Hippocampal formation (tissue), 2 donors: Measurements from ENCODE around the gene PPIL6.
A peak's percentile ranks its signal among the peaks of the same experiment; 100 is the strongest.
"Not testable (repeated sequence)": the region's sequence is repeated elsewhere in the genome, so short reads cannot be mapped to it uniquely, and the experiment has no call there.

Source experiments
- DNase-seq, 2 donors: peaks; one replicate each; lab custom pipeline; 2025; lab: John Stamatoyannopoulos, UW

PPIL6 gene

GRCh38 chr6:109466212-109466923 lies 25.9 kb upstream of the PPIL6 start:
- no peak for DNase-seq

DNA sequence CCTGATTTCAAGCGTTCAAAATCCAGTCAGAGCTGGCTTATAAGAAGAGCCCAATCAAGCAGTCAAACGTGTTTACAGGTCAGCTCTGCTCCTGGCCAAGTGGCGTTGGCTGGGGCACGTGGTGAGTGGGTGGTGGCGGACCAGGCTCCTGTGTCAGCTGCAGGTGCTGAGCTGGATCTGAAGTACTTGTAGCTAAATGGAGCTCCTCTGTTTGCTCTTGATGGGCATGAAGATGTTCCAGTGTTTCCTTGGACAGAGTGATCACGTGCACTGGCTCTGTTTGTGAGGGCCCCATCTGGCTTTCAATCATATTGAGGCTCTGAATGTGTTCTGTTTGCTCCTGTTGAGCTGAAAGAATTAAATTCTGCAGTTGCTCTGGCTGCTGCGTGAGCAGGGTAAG lies 25.3 kb upstream of the PPIL6 start:
- DNase-seq, result peak; percentile 48 to 71

DNA sequence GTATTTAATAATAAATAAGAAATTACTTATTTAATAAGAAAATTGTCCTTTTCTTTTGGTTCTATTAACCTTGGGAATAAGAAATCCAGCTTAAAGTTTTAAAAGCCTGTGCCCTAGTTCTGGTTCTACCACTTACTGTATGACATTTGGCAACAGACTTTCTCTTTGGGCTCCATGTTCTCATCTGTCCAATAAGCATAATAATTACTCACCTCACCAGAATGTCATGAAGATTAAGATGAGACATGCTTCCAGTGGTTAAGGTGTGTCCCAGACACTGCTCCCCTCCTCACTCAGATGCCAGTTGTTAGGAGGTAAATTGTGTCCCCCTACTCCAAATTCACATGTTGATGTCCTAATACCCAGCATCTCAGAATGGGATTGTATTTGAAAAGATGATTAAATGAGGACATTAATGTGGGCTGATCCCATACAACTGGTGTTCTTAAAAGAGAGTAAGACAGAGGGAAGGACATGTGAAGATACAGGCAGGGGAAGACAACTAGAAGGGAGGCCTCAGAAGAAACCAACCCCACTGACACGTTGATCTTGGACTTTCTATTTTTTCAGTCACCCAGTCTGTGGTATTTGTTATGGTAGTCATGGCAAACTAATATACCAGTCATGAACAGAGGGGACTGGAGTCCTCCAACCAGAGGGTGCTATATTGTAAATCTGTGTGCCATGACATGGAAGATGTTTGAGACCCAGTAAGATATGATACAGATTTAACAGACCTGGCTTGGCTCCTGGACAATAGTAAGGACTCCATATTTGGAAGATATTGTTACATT lies 21.5 kb upstream of the PPIL6 start:
- no peak for DNase-seq

DNA sequence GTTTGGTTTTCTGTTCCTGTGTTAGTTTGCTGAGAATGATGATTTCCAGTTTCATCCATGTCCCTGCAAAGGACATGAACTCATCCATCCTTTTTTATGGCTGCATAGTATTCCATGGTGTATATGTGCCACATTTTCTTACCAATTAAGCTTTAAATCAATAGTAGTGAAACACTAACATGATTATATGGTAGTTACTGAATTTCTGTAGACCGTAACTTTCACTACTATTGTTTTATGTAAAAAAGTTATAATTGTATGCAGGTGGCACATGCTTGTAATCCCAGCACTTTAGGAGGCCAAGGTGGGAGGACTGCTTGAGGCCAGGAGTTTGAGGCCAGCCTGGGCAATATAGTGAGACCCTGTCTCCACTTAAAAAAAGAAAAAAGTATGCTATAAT lies 20.8 kb upstream of the PPIL6 start:
- DNase-seq, result not testable (repeated sequence)

DNA sequence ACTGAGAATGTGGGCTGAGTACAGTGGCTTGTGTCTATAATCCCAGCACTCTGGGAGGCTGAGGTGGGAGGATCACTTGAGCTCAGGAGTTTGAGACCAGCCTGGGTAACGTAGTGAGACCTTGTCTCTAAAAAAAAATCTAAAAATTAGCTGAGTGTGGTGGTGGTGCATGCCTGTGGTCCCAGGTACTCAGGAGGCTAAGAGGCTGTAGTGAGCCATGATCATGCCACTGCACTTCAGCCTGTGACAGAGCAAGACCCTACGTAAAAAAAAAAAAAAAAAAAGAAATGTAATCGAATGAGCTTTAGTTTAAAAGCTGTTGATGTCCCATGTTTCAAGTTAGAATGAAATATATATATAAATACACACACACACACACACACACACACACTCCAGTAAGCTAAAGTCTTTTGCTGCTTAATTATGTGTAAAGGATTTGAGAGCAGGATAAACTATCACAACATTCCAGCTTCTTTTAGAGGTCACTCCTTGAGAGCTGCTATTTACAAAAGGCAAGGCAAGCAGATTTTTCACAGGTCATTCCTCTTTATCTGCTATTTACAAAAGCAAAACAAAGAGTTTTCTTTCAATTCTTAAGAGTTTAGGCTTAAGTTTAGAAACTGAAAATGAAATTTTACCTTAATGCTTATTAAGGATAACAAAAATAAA lies 19.9 kb upstream of the PPIL6 start:
- DNase-seq, result no peak

GRCh38 chr6:109458774-109459531 lies 18.5 kb upstream of the PPIL6 start:
- DNase-seq, result no peak

DNA sequence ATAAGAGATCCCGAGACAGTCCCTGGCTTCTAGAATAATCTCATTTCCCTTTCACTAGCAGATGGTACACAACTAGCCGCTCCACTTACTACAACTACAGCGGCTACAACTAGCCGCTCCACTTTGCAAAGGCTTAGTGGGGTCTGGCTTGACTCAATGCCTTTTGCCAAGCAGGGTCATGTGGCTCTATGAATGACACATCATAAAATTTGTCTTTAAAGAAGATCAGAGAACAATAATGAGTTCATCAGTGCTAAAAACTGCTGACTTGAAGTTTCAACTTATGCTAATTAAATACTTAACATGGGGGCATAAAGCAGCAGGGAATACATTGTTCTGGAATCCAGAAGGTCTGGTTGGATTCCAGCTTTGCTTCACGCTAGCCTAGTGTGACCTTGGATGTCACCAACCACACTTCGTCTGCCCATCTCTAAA lies 17.2 kb upstream of the PPIL6 start:
- DNase-seq, result no peak

- peak; percentile 27 to 32 for DNase-seq
Observed at GRCh38 chr6:109456710-109457561, 16.5 kb upstream of the PPIL6 start.

DNA sequence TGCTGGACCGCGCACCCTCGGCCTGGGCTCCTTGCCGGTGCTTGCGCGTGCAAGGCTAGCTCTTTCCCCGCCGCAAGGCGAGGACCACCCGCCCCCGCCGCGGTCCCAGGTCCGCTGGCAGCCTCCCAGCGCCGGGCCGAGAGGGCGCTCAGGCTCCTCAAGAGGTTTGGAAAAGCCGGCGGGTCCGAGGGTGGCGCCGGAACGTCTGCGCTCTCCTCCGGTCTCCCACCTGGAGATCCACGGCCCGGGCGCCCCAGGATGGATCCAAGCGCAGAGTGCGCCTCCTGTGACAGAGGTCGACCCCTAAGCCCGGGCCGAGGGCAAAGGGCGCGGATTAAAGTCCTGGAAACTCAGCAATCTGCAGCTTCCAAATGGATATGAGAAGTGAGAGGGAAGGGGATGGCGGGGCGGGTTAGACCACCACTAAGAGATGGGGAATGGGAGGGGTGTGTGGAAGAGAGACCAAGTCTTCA lies 15.7 kb upstream of the PPIL6 start:
- no peak for DNase-seq

GRCh38 chr6:109455437-109456110 lies 15.1 kb upstream of the PPIL6 start, which contains the start of gene MICAL1:
Gene MICAL1, minus strand, starts transcription at chr6:109455772. Its CDS starts 1,576 bp downstream, at chr6:109454196.
- DNase-seq, result peak in 1 of 2 donors; percentile 64

DNA sequence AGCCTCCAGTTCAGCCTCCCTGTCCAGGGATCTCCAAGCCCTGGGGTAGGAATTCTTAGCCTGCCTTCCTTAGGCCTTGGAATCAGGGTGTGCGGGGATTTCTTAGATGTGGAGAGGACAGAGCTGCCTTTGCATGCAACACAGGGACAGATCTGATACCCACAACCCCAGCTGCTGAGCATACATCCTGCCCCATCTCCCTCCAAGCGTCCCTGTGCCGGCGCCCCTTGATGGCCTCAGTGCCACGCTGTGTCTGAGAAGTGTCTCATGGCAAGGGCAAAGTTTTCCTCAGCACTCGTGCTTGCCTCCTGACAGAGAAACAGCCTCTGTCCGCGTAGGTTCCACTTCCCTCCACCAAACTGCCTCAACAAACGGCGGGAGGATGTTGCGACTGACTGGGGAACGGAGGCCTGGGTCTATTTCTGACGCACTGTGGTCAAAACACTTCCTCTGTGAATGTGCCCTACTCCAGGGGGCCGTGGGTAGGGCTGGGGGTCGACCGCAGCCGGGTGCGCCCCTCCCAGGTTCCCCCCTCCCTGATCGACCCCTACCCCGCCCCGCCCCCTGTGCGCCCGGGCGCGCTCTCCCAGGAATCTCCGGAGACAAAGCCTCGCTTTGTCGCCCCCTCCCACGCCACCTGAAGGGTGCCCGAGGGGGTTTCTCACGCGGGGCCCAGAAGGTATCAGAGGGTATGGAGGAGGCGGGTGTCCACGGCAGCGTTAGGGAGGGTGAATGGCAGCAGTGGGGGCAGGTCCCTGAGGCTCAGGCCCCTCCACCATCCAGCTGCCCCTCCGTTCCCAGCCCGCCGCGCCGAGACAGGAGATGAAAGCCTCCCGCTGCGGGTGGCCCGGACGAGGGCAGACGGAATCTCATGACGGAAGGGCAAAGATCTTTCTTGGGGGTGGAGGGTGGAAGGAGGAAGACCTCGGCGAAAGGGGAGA lies 14.3 kb upstream of the PPIL6 start:
- peak in 1 of 2 donors; percentile 45 for DNase-seq

GRCh38 chr6:109453594-109454495 lies 13.4 kb upstream of the PPIL6 start:
- DNase-seq, result no peak

- no peak for DNase-seq
Observed at GRCh38 chr6:109453156-109453555, 12.7 kb upstream of the PPIL6 start.

DNA sequence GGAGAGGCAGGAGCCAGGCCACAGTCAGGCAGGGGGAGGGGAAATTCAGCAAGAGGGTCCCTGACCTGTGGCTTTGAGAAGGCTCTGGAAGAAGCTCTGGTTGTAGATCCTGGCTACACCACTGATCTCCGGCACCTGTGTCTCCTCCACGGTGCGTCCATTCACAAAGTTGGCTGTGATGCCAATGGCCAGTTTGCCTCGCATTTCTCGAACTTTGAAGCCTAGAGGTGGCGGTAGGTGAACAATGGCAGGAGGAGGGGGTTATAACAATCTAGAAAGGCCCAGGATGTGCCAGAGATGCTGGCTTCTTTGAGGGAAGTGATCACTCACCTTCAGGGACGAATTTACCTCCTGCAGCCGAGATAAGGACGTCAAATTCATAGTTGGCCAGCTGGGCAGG lies 11.8 kb upstream of the PPIL6 start:
- DNase-seq, result no peak

GRCh38 chr6:109451376-109451775 lies 10.9 kb upstream of the PPIL6 start:
- no peak for DNase-seq

DNA sequence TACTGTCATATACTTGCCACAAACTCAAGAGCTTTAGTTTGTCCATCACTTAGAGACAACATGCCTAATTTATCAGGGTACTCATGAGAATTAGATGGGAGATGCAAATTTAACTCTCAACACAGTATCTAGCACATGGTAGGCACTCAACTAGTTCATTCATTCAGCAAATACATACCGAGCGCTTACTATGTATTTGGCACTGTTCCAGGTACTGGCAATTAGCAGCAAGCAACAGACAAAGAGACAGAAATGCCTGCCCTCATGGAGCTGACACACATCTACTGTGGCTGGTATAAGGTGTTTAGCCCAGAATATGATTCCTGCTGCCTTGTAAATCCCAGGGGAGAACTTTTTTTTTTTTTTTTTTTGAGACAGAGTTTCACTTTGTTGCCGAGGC lies 10.4 kb upstream of the PPIL6 start:
- DNase-seq, result no peak

DNA sequence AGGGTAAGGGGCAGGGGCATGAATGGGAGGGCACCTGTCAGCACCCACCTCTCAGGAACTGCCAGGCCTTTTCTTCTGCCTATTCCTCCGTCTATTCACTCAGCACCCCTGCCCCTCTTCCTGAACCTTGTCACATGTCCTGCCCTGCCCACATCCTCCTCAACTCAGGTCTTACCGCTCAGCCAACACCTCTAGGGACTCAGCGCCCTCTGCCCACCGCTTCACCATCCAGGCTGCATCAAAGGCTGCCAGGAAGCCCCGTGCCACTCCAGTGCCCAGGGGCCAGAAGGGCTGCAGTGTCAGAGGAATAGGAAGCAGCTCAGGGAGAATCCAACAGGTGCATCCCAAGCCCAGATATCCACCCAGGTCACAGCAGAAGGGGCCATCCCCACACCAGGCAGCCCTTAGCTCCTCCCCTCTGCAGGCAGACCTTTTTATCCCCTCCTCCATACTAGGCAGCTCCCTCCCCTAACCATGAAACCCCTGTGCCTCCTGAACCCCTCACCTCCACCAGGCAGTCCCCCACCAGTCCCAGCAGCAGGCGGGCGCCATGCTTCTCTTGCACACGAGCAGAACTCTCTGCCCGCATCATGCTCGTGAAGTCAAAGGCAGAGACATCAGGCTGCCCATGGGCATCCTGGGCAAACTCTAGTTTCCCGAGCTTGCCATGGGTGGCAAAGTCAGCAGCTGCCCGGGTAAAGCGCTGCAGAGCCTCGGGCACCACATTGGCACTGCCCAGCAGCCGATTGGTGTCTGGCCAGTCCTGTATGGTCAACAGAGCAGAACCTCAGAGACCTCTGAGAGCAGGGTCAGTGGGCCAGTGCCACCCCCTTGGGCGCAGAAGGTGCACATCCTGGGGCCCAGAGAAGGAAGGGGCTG lies 9.6 kb upstream of the PPIL6 start:
- no peak for DNase-seq
